ENCODE measurements around the gene SOHLH1.

Gene SOHLH1

DNA sequence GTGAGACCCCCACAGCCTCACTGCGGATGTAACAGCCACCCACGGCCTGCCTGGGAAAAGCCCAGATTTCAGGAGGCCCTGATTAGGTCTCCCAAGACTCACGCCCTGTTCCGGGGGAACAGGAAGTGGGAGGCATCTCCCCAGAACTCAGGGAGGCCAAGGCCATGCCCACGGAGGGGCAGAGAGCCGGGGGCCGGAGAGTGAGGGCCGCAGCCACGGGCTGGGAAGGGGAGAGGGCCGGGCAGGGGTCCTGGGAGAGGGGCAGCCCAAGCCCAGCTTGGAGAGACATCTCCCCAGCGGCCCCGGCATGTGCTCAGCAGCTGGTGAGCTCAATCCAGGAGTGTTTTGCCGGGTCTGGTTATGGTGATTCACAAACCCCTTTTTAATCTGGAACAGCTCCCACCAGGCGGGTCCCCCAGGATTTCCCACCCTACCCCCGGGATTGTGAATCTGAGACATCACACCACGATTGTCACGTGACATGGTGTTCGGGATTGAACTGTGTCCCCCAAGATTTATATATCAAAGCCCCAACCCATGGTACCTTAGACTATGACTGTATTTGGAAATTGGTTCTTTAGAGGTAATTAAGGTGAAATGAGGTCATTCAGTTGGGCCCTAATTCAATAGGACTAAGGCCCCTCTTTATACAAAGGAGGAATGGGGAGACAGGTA is 29.3 kb upstream of the SOHLH1 start:
- DNase-seq = no peak

- DNase-seq = no peak
Measured at GRCh38 chr9:135727257-135727875, 28.1 kb upstream of the SOHLH1 start.

GRCh38 chr9:135726138-135726853 is 27.0 kb upstream of the SOHLH1 start:
- DNase-seq = no peak

DNA sequence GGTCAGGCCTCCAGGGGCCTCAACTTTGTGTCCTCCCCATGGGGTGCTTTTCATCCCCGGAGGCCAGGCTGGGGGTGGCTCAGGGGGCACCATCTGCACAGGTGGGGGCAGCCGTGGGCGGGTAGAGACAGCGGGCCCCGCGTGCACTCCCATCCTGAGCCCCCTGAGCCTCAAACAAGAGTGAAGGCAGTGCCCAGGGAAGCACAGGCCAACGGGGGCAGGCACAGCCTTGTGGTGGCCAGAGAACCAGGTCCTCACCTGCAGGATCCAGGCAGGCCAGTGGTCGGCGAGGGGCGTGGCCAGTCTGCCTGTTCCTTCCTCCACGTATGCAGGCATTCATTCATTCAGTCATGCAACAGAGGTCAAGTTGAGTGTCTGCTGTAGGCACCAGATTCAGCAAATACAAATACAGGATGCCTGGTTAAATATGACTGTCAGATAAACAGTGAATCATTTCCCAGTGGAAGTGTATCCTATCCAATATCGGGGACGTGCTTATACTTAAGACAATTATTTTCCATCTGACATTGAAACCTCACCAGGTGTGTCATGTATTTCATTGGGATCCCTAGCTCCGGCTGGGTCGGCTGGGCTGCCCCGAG is 25.0 kb upstream of the SOHLH1 start:
- no peak for DNase-seq

DNA sequence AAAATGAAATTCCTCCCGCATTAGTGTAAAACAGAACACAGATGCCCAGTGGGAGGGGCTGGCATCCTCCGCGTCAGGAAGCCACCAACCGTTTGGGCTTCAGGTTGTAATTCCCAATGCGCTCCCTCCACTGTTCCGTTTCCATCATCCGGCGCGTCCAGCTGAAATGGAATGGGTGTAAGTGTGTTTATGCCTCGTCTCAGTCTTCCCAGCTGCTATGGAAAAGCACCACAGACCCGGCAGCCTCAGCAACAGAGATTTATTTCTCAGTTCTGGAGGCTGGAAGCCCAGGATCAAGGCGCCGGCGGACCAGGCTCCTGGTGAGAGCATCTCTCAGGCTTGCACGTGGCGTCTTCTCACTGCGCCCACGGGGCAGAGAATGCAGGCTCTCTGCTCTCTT is 23.1 kb upstream of the SOHLH1 start:
- DNase-seq = no peak

- DNase-seq = no peak
Measured at GRCh38 chr9:135719472-135719871, 20.2 kb upstream of the SOHLH1 start.

DNA sequence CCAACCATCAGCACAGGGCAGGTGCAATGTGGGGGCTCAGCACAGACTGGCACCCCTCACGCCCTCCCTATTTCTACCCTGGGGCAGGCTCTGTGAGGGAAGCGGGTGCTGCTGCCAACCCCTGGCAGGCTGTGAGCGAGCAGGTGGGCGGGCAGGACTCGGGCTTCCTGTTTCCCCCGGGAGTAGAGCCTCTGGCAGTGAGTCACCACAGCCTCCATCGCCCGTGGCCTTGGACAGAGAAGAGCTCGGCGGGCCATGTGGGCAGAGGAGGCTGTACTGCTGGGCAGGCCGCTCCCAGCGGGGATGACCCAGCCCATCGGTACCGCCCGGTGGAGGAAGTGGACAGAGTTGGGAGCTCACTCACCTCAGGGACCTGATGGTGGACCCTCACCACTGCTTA is 19.3 kb upstream of the SOHLH1 start:
- no peak for DNase-seq

GRCh38 chr9:135717410-135717809 is 18.1 kb upstream of the SOHLH1 start:
- DNase-seq = no peak

DNA sequence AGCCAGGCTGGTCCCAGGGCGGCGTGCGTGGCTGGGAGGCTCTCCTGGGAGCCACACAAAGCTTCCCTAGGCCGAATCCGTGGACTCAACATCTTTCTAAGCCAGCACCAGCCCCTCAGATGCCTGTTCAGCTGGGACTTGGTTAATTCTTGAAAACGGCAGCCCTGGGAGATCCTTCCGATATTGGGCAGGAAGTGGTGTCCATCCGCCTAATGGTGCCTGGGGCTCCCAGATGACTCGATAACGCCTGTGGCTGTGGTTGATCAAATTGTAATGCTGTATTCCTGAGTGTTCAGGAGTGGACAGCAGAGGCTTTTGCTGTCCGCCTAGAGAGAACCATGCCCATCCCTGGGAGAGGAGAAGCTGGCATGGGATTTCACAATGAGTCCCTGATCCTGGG is 16.8 kb upstream of the SOHLH1 start:
- no peak for DNase-seq

GRCh38 chr9:135715056-135715595 is 15.8 kb upstream of the SOHLH1 start:
- no peak for DNase-seq

- DNase-seq = no peak
Measured at GRCh38 chr9:135714242-135715055, 15.2 kb upstream of the SOHLH1 start.

DNA sequence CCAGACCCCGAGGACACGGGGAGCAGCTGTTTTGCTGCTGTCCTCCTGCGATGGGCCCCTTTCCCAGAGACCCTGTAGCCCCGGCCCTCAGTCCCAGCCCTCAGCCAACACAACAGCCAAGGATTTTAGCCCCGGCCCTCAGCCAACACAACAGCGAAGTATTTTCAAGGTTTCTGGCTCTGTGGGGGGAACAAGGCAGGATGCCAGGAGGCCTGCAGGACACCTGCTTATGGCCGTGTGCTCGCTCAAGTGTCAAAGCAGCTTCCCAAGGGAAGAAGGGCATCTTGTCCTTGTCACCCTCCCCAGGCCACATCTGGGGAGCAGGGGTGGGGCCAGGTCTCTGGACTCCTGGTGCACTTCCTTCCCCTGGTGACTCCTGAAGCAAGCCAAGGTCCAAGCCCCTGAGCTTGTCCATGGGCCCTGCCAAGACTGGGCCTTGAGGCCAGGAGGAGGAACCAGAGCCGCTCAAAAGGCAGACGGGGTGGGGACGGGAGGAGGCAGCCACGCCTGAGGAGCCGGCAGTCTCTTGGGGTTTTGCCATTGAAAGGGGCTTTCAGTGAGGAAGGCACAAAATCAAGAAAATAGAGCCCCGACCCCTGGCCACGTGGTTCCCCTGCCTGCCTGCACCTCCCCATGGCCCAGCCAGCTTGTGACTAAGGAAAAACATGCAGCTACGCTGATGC is 13.5 kb upstream of the SOHLH1 start:
- DNase-seq = peak; percentile 59

- no peak for DNase-seq
Measured at GRCh38 chr9:135711881-135712280, 12.6 kb upstream of the SOHLH1 start.

GRCh38 chr9:135711391-135711790 is 12.1 kb upstream of the SOHLH1 start:
- peak; percentile 64 for DNase-seq

DNA sequence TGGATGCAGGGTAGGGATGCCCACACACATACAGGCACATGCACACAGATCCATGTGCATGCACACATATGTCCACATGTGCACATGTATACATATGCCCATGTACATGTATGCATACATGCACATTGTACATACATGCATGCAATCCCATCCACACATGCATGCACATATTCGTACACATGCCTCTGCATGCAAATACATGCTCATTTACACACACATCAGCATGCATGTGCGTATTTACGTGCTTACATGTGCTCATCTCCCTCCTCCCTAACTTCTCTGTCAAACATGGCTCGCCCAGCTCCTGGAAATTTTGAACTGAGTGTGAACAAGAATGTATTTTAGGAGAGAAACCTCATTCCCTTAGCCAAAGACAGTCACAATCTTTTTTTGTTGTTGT is 8.9 kb upstream of the SOHLH1 start:
- no peak for DNase-seq

DNA sequence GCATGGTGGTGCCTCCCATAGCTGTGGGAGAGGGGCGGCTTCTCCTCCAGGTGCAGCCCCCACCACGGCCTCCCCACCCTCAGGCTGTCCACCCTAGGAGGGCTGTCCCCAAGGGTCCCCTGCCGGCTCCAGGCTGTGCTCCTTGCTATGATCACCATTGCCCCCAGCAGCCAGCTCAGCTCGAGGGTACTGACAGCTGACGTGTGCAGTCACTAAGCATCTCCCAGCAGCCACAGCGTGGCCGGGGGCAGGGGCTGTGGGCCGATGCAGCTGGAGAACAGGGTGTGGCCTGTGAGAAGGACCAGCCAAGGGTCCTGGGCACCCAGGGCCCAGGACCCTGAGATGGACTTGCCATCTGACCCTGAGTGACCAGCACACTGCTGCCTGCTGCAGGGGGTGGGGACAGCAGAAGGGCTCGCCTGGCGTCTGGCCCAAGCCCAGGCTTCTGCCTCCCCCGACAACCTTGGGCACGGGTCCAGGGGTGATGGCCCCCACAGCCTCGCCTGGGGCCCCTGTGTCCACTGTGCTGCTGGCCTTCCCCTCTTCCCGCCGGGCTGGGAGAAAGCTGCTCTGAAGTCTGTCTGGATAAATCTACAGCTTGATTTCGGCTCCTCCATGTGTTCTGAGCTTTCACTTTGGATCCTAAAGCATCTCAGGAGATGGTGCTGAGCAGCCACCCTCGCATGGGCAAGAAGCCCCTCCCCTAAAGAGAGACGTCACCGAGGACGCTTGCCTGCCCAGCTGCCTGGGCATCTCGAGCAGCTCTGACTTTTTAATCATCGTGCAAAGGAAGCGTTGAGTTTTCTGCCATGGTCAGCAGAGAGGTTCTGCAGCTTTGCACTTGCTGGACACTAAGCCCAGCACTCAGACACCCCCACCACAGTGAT is 8.2 kb upstream of the SOHLH1 start:
- DNase-seq = no peak

DNA sequence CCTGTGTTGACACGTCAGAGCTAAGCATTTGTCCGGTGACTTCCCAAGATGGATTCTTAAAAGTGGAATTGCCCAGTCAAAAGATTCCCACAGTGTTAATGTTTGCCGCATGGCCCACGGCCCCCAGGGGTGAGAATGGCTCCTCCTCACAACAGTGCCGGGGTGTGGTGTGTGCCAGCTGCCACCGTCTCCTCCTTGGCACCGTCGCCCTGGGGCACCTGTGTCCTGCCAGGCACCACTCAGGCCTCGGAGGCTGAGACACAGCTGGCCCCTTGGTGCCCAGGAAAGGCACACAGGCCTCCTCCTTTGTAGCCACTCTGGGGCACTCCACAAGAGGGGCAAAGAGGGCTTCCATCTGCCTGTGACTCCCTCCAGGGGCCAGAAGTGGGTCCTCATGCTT is 7.0 kb upstream of the SOHLH1 start:
- DNase-seq = no peak

- peak; percentile 20 for DNase-seq
Measured at GRCh38 chr9:135705376-135705775, 6.1 kb upstream of the SOHLH1 start.

GRCh38 chr9:135704483-135704882 is 5.2 kb upstream of the SOHLH1 start:
- no peak for DNase-seq

DNA sequence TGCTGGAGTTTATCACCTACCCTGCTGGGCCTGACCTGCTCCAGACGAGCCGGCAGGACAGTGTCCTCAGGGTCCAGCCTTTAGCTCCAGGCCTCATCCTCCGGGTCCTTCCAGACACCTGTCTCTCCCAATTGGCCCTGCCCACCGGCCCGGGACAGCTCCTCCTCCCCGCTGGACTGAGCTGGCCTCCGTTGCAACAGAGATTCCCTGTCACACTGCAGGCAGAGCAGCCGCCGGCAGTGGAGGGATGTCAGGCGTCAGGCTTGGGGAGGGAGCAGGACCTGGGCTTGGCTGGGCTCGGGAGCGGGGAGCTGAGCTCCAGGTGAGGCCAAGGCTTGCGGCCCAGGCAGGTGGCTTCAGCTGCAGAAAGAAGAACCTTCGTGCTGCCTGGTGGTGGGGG is 4.4 kb upstream of the SOHLH1 start:
- no peak for DNase-seq

Measured in DMS79 (cell line).